ENCODE data around the gene UFD1. TPM values are rescaled to one million over a fixed set of nuclear protein-coding genes. Genes with fewer than 3 reads are reported as not detected.

The UFD1 gene
- total RNA-seq, 1 experiment from 2014 or later: 74.4 TPM

DNA sequence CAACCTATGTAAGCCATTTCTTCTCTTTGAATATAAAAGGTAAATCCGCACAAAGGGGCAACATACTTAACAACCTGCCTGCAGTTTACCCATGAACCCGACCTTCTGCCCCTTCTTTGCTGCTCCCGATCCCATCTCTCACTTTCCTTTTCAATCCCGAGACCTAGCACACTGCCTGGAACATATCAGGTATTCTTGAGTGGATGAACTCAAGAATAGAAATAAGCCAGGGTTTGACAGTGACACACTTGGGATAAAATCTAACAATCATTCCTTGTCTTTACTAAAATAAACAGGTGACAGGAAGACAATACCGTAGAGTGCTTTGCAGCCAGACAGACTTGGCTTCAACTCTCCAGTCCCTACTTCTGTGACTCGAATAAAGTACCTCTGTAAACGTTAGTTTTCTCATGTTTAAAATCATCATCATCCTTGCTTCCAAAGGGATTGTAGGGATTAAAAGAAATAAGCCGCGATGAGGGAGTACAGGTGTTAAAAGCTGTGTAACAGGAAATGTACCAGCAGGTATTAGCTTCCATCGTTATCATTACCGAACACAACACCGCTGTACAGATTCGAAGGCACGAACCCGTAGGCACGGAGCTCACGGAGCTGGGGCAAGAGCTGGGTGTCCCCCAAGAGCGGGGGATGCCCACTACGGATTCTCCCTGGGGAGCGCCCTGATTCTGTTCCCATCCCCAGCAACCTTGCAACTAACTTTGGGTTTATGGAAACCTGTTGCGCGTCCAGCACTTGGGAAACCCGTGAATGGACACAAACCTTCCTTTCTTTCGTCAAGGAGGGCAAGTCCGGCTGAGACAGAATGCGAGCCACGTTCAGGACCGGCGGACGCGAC lies 720 bp downstream of the UFD1 start:
- Histone ChIP-seq H2BK120ac (ENCODE audit: low read depth, low read length, poor library complexity, severe bottlenecking) (no peak overlapping the region), H3K56ac (ENCODE audit: insufficient read length, low read depth, low read length) (no peak overlapping the region), H3K79me1 (ENCODE audit: insufficient read depth, low read depth, low read length, poor library complexity, severe bottlenecking) (no peaks in the 10 kb centered on the region), H3K27ac (ENCODE audit: insufficient read length, low read depth, low read length) (no peak overlapping the region), H3K9ac (ENCODE audit: extremely low read depth, insufficient read length, low read length) (peak overlapping the region; percentile 96), H2BK15ac (ENCODE audit: low read depth, low read length) (no peak overlapping the region), H4K91ac (ENCODE audit: insufficient read length, low read depth, low read length) (no peak overlapping the region), H3K4me2 (ENCODE audit: insufficient read depth, insufficient read length, low read length) (peak overlapping the region; percentile 75), H3K23ac (ENCODE audit: insufficient read length, low read depth, low read length) (no peak overlapping the region), H2AFZ (ENCODE audit: low read length) (no peak overlapping the region), H3K14ac (ENCODE audit: insufficient read depth, low read length) (peak overlapping the region; percentile 86), H2BK20ac (ENCODE audit: low read depth, low read length, poor library complexity, severe bottlenecking) (no peak overlapping the region), H3K18ac (ENCODE audit: insufficient read length, low read depth, low read length) (peak overlapping the region; percentile 84), H2AK5ac (ENCODE audit: insufficient read length, low read length) (no peak overlapping the region), H3K4ac (ENCODE audit: low read depth, low read length) (no peak overlapping the region), H3K4me1 (ENCODE audit: insufficient read depth, low read length) (peaks cover 3% of the 10 kb centered on the region), H4K8ac (replicated peaks; ENCODE audit: insufficient read length, low read depth, low read length) (no peak overlapping the region), H3K23me2 (ENCODE audit: insufficient read length, low read depth, low read length, poor library complexity, severe bottlenecking) (peaks cover 13% of the 10 kb centered on the region), H3K27me3 (ENCODE audit: insufficient read depth, low read length) (no peaks in the 10 kb centered on the region), H4K20me1 (ENCODE audit: control insufficient read depth, insufficient read depth, insufficient read length) (no peaks in the 10 kb centered on the region), H3K79me2 (ENCODE audit: insufficient read depth, low read length) (peaks cover 20% of the 10 kb centered on the region; the same call in 1 of the 2 replicates), H3T11ph (ENCODE audit: low read length) (no peak overlapping the region), H4K5ac (ENCODE audit: insufficient read length, low read depth, low read length) (no peak overlapping the region), H2BK5ac (ENCODE audit: insufficient read length, low read length) (no peak overlapping the region), H2BK12ac (ENCODE audit: insufficient read length, low read depth, low read length) (no peak overlapping the region), H3K9me3 (ENCODE audit: control insufficient read depth, low read depth, low read length) (no peaks in the 10 kb centered on the region)
- DNase-seq: no peak
- H3K27me3 Mint-ChIP-seq (ENCODE audit: low read depth): no peaks in the 10 kb centered on the region; the same call in 1 of the 2 replicates
- H3K27ac Mint-ChIP-seq: peak overlapping the region in 2 of 3 experiments; percentile 10 to 81; a peak in 3 of 7 replicates
- TF ChIP-seq, protein P1, sequence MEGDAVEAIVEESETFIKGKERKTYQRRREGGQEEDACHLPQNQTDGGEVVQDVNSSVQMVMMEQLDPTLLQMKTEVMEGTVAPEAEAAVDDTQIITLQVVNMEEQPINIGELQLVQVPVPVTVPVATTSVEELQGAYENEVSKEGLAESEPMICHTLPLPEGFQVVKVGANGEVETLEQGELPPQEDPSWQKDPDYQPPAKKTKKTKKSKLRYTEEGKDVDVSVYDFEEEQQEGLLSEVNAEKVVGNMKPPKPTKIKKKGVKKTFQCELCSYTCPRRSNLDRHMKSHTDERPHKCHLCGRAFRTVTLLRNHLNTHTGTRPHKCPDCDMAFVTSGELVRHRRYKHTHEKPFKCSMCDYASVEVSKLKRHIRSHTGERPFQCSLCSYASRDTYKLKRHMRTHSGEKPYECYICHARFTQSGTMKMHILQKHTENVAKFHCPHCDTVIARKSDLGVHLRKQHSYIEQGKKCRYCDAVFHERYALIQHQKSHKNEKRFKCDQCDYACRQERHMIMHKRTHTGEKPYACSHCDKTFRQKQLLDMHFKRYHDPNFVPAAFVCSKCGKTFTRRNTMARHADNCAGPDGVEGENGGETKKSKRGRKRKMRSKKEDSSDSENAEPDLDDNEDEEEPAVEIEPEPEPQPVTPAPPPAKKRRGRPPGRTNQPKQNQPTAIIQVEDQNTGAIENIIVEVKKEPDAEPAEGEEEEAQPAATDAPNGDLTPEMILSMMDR (conservative IDR thresholded peaks at IDR 0.05): no peak
- no CpG with 5 or more reads among the region's 31 CpGs for WGBS (ENCODE audit: extremely low coverage, insufficient read length, low lambda C conversion rate)
- H3K36me3 Mint-ChIP-seq (ENCODE audit: insufficient read depth in 1 of 3, low read depth in 3 of 3): peaks cover 14 to 32% (median 20%) of the 10 kb centered on the region in 3 experiments
- H3K4me1 Mint-ChIP-seq: peaks cover 20% of the 10 kb centered on the region in 2 experiments
- H3K4me3 Mint-ChIP-seq: peak overlapping the region; percentile 98
- H3K9me3 Mint-ChIP-seq: no peaks in the 10 kb centered on the region

Measured in H9 (cell line).